CD4-positive, alpha-beta T cell treated with Interleukin-4 for 4 hours (primary cell): ENCODE measurements around the gene GNG3.
"Not testable (repeated sequence)": the region's sequence is repeated elsewhere in the genome, so short reads cannot be mapped to it uniquely, and the experiment has no call there.

Experiments
- DNase-seq: peaks from one replicate; pipeline ENCODE4 v3.0.0-alpha.2; 2020

Gene GNG3

GRCh38 chr11:62707277-62707861, at the start of gene GNG3, which contains the start of gene BSCL2:
Gene GNG3, plus strand, starts transcription at chr11:62707676. Its CDS starts 620 bp downstream, at chr11:62708296.
Gene BSCL2, minus strand, starts transcription at chr11:62707424. Its CDS starts 229 bp downstream, at chr11:62707195.
- no peak for DNase-seq

DNA sequence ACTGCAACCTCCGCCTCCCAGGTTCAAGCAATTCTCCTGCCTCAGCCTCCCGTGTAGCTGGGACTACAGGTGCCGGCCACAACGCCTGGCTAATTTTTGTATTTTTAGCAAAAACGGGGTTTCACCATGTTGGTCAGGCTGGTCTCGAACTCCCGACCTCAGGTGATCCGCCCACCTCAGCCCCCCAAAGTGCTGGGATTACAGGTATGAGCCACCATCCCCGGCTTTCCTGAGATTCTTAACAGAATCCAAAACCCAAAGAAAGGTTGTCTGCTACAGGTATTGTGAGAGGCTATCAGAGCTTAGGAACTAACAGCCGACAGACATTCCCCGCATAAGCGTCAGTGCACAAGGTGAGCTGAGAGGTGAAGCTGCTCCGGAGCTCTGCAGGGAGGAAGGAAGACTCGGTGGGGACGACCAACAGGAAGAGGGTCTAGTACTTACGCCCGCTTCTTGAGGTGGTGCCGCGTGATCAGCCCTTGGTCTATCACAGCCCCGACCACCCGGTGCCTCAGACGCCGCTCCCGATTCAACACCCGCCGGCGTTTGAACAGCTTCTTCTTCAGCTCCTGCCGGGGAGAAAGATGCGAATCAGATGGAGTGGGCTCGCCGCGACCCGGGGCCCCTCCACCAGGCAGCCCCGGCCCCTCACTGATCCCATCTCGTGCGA, 42.9 kb upstream of the GNG3 start:
- peak; percentile 48 for DNase-seq

DNA sequence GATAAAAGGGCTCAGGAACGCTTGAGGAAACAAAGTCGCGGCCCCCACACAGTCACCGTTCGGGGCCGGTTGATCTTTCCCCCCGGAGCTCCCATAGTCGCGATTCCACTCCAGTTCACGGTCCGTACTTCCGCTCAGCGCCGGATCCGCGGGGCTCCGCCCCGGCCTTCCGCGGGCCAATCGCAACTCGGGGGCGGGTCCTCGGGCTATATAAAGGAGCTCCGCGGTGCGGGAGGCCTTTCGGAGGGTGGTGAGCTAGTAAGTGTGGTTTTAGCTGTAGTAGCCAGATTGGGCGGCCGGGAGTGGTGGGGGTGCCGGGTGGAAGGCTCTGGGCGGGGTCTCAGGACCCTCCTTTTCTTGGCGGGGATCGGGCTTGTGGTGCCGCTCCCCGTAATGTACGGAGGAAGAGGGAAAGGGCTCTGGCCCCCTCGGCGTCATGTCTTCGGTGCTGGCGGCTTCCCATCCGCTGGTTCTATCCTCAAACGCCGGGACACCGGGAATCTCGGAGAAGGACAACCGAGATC, 42.3 kb upstream of the GNG3 start, which contains the start of the genes C11orf98 and CSKMT:
C11orf98 (minus strand) TSS at position 136 of the 524 bp plus-strand sequence; CDS start at position 95, 41 bp downstream.
CSKMT (plus strand) TSS at position 238 of the 524 bp plus-strand sequence. CDS start 568 bp downstream, outside the sequence.
- DNase-seq, result peak; percentile 96

- peak; percentile 74 for DNase-seq
Observed at GRCh38 chr11:62665599-62666258, 41.7 kb upstream of the GNG3 start.

GRCh38 chr11:62666259-62666926, 41.1 kb upstream of the GNG3 start:
- DNase-seq, result no peak

GRCh38 chr11:62667460-62667859, 40.0 kb upstream of the GNG3 start:
- DNase-seq, result no peak

GRCh38 chr11:62669420-62670161, 37.9 kb upstream of the GNG3 start:
- DNase-seq, result no peak

DNA sequence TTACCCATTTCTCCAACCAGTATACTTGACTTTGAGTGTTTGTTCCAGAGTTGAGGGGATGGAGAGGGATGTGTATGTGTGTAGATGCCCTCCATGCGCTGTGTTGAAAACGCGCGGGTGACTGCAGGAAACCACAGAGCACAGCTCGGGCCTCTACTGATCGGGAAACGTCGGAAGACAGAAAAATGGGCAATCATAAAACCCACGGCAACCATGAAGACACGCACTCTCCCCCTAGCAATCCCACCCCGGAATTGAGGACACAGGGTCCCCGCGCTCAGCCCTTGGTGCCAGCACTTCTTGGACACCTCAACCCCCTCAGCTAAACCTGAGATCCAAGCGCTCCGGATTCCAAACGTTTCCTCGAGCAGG, 36.3 kb upstream of the GNG3 start:
- no peak for DNase-seq

GRCh38 chr11:62671608-62672389, 35.7 kb upstream of the GNG3 start, which contains the start of the genes LBHD1 and UQCC3:
Gene LBHD1, minus strand, starts transcription at chr11:62672267. Its CDS starts 2,236 bp downstream, at chr11:62670031.
Gene UQCC3, plus strand, starts transcription at chr11:62671673. Its CDS starts 73 bp downstream, at chr11:62671746.
- DNase-seq, result peak; percentile 85

- DNase-seq, result no peak
Observed at GRCh38 chr11:62673196-62673525, 34.3 kb upstream of the GNG3 start.

GRCh38 chr11:62675415-62675814, 32.1 kb upstream of the GNG3 start:
- not testable (repeated sequence) for DNase-seq

DNA sequence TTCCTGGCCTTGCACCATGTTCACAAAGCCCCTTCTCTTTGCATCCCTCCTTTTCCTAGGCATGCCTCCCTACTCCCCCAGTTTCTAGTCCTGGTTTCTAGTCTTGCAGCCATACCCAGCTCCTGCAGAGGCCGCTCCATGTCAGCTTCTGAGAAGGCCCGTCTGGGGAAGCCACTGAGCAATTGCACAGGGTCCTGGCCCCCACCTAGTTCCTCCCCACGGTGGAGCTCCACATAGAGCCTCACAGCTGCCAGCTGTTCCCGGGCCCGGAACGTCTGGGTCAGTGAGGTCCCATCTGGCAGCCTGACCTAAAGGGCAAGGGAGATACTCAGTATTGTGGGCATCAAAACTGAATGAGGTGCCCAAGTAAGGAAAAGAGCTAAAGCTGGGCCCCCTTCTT, 30.8 kb upstream of the GNG3 start:
- DNase-seq, result no peak

DNA sequence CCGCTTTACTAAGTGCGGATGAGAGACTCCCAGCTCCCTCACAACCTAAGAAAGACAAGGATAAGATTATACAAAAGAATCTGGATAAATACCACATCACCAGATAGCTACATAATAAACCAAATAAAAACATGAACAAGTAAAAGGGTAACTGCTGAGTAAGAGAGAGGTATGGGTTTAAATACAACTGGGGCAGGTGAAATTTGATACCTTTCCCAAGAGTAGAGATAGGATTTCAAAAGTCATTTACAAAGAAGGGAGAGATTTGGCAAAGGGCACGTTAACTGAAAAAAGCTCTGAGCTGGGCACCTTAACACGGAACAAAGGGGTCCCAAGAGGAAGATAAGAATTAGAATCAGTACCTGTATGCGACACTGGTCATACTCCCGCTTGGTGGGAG, 30.3 kb upstream of the GNG3 start:
- no peak for DNase-seq

GRCh38 chr11:62677714-62678113, 29.8 kb upstream of the GNG3 start:
- DNase-seq, result no peak

GRCh38 chr11:62678433-62678769, 29.1 kb upstream of the GNG3 start:
- DNase-seq, result no peak

GRCh38 chr11:62678770-62679696, 28.4 kb upstream of the GNG3 start, which contains the start of gene UBXN1:
Gene UBXN1, minus strand, starts transcription at chr11:62679073. Its CDS starts 150 bp downstream, at chr11:62678923.
- peak; percentile 85 for DNase-seq

GRCh38 chr11:62680825-62681240, 26.6 kb upstream of the GNG3 start:
- peak; percentile 47 for DNase-seq

DNA sequence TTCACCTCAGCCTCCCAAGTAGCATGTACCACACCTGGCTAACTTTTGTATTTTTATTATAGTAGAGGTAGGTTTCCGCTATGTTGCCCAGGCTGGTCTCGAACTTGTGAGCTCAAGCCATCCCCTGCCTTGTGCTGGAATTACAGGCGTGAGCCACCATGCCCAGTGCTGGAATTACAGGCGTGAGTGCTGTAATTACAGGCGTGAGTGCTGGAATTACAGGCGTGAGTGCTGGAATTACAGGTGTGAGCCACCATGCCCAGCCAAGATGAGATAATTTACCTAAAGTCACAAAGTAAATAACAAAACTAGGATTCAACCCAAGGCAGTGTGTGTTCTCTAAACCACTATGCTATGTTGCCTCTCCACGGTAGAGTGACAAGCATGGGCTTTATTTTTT, 25.0 kb upstream of the GNG3 start:
- DNase-seq, result no peak

DNA sequence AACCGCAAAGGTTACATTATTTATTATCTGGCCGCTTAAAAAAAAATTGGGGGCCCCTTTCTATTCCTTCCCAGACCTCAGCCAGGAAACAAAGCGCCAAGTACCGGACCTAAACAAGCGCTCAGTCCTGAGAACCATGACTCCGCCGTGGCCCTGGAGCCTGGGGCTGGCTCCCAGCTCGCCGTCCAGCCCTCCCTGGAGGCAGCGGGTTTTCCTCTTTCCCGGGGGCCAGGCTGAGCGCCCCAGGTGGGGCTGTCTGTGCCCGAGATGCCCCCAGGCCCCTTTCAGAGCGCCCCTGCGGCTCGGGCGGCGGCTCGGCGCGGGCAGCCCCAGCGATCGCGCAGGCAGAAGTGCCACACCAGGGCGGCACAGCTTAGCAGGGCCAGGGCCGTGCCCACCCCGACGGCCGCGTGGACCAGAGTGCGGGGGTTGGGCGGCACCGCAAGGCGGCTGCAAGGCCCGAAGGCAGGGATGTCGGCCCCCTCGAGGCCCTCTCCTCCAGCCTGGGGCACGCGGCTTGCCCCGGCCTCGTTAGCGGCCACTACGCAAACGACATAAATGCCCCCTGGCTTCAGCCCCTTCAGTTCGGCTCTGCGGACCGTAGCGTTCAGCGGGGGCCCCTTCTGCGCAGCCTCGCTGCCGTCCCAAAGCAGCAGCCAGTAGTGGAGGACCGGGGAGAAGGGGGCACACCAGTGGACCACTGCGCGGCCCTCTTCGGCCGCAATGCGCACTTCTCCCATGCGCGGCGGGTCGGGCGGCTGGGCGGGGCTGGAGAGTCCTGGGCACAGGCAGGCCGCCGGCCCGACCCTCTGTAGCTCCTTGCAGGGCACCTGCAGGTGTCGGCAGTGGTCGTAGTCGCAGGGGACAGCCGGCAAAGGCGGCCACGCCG, 19.7 kb upstream of the GNG3 start:
- DNase-seq, result no peak
